Fibroblast of lung (primary cell): Measurements from ENCODE around the gene CCZ1B.
"Not testable (repeated sequence)": the region's sequence is repeated elsewhere in the genome, so short reads cannot be mapped to it uniquely, and the experiment has no call there.

Experiments
- CTCF ChIP-seq, 2 donors: IDR thresholded peaks in 1 of 2; conservative IDR thresholded peaks in 1 of 2; 1 replicate in 1 of 2; 2 replicates in 1 of 2; pipeline ENCODE4 v1.5.1; 2011 to 2012; ENCODE audit warnings: low read length in 2 of 2, control low read depth in 1 of 2, inconsistent platforms in 1 of 2, low read depth in 1 of 2, mild to moderate bottlenecking in 1 of 2
- EZH2 ChIP-seq: IDR thresholded peaks from 2 replicates; pipeline ENCODE4 v1.5.1; 2012; ENCODE audit warnings: low read length, control low read depth, mild to moderate bottlenecking; ENCODE audit errors: missing control alignments

GRCh38 chr7:6798047-6798446 lies 28.0 kb downstream of the CCZ1B start:
- TF ChIP-seq CTCF (conservative IDR thresholded peaks at IDR 0.05 in 1 of 2, IDR thresholded peaks at IDR 0.05 in 1 of 2; ENCODE audit: low read depth in 1 of 2, low read length in 2 of 2); EZH2: not testable (repeated sequence)
